Measurements from ENCODE around the gene AGBL1.

Gene AGBL1

GRCh38 chr15:86327230-86327865 is 247.7 kb downstream of the AGBL1 start:
- no peak overlapping the region for H3K4me3 ChIP-seq (ENCODE audit: low read length)
- no peak for TF ChIP-seq ZNF274 (IDR thresholded peaks at IDR 0.05; ENCODE audit: low read depth, low read length)

DNA sequence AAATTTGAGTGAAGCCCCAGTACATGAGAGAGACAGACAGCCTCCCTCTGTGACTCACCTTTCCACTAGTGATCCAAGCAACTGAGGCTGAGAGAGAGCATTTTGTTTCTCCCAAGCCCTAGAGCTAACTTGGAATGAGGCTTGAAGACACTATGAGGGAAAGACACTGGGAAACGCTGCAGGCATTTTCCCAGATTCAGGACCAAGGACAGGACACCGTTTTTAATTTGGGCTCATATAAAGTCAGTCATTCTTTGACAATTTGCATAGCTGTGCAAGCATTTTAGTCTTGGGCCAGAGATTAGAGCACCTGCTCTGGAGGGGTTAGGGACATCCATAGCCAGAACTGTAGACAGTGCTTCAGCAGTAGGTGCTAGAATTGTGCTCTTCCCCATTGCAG is 249.0 kb downstream of the AGBL1 start:
- TF ChIP-seq ZNF274 (IDR thresholded peaks at IDR 0.05; ENCODE audit: low read depth, low read length): no peak
- H3K4me3 ChIP-seq (ENCODE audit: low read length): no peak overlapping the region

GRCh38 chr15:86329311-86330013 is 249.8 kb downstream of the AGBL1 start:
- no peak for TF ChIP-seq ZNF274 (IDR thresholded peaks at IDR 0.05; ENCODE audit: low read depth, low read length)
- no peak overlapping the region for H3K4me3 ChIP-seq (ENCODE audit: low read length)

GRCh38 chr15:86333819-86334218 is 254.1 kb downstream of the AGBL1 start:
- TF ChIP-seq ZNF274 (IDR thresholded peaks at IDR 0.05; ENCODE audit: low read depth, low read length): no peak

GRCh38 chr15:86336051-86336788 is 256.5 kb downstream of the AGBL1 start:
- no peak for TF ChIP-seq ZNF274 (IDR thresholded peaks at IDR 0.05; ENCODE audit: low read depth, low read length)

More at GRCh38 chr15:86333819-86334218, 254.1 kb downstream of the AGBL1 start:
- H3K4me3 ChIP-seq (ENCODE audit: low read length): no peak overlapping the region

DNA sequence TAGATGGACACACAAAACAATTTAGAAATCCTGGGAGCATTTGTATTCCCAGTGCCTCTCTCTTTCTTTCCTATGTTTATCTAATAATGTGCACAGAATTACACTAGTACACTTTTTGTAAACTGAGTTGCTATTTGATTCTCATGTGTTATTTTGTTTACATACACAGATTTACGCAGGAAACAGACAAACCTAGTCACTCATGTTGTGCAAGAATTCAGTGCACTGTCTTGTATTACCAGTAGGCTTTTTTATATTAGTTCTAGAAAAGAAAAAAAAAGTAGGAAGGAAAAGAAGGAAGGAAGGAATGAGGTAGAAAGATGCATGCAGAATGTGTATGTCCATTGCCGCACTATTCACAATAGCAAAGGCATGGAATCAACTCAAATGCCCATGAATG is 257.4 kb downstream of the AGBL1 start:
- no peak overlapping the region for H3K4me3 ChIP-seq (ENCODE audit: low read length)
- no peak for TF ChIP-seq ZNF274 (IDR thresholded peaks at IDR 0.05; ENCODE audit: low read depth, low read length)

More at GRCh38 chr15:86336051-86336788, 256.5 kb downstream of the AGBL1 start:
- no peak overlapping the region for H3K4me3 ChIP-seq (ENCODE audit: low read length)

DNA sequence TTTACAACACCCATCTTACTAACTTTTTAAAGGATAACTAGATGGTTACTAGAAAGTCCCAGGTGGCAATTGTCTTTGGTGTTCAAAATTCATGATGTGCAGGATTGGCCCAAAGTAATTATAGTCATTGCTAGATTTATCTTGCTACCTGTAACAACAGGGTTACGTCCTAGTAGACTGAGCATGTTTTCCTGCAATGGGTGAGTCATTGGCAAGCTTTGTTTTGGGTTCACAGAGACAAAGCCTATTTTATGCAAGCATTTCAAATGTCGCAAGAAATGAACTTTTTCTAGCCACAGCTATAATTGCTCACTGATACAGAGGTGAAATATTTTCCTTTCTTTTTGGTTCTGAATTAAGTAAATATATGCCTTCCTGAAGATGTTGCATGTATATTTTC is 267.6 kb downstream of the AGBL1 start:
- no peak for TF ChIP-seq ZNF274 (IDR thresholded peaks at IDR 0.05; ENCODE audit: low read depth, low read length)
- H3K4me3 ChIP-seq (ENCODE audit: low read length): no peak overlapping the region

DNA sequence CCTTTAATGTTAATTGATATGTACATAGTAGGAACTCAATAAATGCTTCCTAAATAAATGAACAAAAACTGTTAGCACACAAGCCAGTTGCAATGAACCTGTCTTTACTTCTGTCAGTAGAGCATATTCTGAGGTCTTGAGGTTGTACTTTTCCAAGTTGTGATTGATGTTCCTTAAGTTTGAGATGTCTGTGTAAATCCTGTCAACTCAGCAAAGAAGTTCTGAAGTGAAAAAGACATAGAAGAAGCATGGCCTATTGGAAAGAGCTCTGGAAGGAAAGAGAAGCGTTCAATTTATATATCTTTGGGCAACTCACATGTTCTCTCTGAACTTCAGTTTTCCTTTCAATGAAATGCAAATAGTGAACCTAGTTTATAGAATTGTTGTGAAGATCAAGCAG is 269.9 kb downstream of the AGBL1 start:
- no peak for TF ChIP-seq ZNF274 (IDR thresholded peaks at IDR 0.05; ENCODE audit: low read depth, low read length)
- H3K4me3 ChIP-seq (ENCODE audit: low read length): no peak overlapping the region

DNA sequence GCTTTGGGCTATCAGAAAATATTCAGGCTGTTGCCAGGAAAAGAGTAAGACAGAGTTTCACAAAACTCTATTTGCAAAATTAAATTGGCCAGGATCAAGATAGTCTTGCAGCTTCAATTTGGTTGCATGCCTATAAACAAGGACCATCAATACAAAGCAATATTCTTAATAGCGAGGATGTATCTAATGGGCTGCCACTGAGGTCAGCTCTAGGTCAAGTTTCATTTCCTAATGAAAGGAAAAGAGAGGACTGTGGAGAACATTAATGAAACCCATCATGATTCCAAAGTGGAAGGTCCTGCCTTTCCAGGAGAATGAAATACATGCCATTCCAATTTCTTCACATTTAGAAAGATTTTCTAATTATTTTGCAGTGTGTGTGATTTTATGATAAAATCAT is 273.5 kb downstream of the AGBL1 start:
- TF ChIP-seq ZNF274 (IDR thresholded peaks at IDR 0.05; ENCODE audit: low read depth, low read length): no peak
- no peak overlapping the region for H3K4me3 ChIP-seq (ENCODE audit: low read length)

- H3K4me3 ChIP-seq (ENCODE audit: low read length): no peak overlapping the region
- TF ChIP-seq ZNF274 (IDR thresholded peaks at IDR 0.05; ENCODE audit: low read depth, low read length): no peak
Observed at GRCh38 chr15:86355361-86355760, 275.7 kb downstream of the AGBL1 start.

- H3K4me3 ChIP-seq (ENCODE audit: low read length): no peak overlapping the region
- no peak for TF ChIP-seq ZNF274 (IDR thresholded peaks at IDR 0.05; ENCODE audit: low read depth, low read length)
Observed at GRCh38 chr15:86355801-86356200, 276.1 kb downstream of the AGBL1 start.

DNA sequence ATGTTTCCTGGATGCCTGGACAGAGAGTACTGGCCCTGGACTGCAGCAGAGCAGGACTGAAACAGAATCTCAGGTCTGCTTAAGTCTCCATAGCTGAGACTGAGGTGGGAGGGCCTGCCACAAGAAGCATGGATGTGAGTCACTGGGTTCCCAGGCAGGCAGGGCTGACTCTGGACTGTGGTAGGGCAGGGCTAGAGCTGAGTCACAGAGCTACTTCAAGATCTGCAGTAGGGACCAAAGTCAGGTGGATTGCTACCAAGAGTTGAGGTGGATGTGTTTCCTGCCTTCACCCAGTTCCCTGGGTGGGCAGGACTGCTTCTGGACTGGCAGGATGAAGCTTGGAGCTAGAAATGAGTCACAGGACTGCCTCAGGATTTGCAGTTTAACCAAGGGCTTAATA is 282.9 kb downstream of the AGBL1 start:
- TF ChIP-seq ZNF274 (IDR thresholded peaks at IDR 0.05; ENCODE audit: low read depth, low read length): no peak
- H3K4me3 ChIP-seq (ENCODE audit: low read length): no peak overlapping the region

DNA sequence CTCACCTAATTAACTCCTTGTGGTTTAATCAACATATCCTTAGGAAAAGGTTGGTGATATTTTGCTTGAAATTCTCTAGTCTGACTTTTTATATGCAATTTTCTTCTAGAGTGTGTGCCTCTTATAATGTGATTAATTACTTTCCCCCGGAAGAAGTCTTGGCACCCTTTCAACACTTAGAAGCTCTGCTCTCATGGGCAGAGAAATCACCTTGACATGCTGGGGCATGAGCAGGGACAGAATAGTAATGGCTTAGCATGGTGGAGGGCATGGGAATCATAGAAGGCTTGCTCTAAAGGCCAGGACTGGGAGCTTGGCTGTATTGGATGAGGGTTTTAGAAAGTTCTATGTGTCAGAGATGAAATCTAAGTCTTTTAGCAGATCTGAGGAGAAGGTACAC is 293.5 kb downstream of the AGBL1 start:
- no peak for TF ChIP-seq ZNF274 (IDR thresholded peaks at IDR 0.05; ENCODE audit: low read depth, low read length)
- no peak overlapping the region for H3K4me3 ChIP-seq (ENCODE audit: low read length)

DNA sequence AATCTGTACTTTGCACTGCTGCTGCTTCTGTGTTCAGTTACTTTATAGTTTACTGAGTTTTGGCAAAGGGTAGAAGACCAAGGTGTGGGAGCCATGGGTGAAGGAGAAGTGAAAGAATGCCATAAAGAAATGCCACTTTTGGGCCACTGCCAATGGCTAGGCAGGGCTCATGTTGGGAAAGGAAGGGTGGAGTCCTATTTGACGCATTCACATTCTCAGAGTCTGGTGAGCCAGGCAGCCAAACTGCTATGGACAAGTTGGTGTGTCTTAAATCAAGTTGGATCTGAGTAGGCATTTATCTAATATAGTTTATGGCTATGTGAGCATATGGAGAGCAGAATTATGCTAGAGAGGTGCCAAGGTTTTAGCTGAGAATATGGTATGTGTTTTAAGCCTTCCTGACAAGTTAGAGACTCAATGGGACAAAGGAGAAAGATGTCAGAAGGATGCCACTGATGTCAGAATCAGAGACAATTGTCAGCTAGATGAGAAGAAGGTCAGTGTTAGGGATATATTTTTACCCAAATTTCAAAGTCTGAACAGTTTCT is 296.1 kb downstream of the AGBL1 start:
- no peak overlapping the region for H3K4me3 ChIP-seq (ENCODE audit: low read length)
- no peak for TF ChIP-seq ZNF274 (IDR thresholded peaks at IDR 0.05; ENCODE audit: low read depth, low read length)

DNA sequence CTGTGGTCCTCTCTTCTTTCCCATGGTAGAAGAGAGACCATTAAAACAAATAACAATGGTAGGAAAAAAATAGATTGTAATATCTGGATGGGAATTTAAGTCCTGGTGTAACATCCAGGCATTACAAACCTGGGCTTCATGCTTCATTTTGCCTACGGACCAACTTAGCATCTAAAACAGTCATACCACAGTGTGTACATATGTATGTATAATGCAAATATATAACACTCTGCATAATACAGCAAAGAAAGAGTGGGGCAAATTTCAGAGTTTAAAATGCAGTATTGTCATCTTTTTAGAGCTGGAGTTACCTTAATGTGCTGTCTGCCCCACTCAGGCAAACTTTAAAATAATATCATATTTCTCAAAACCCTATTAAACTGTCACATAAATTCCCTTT is 298.2 kb downstream of the AGBL1 start:
- no peak overlapping the region for H3K4me3 ChIP-seq (ENCODE audit: low read length)
- no peak for TF ChIP-seq ZNF274 (IDR thresholded peaks at IDR 0.05; ENCODE audit: low read depth, low read length)

Measured in GM08714 (cell line).